Effector CD8-positive, alpha-beta T cell (primary cell): Measurements from ENCODE around the gene NCK2.

ENCODE experiments used
- DNase-seq: peaks from one replicate; lab custom pipeline; 2025; lab: John Stamatoyannopoulos, UW

The NCK2 gene

DNA sequence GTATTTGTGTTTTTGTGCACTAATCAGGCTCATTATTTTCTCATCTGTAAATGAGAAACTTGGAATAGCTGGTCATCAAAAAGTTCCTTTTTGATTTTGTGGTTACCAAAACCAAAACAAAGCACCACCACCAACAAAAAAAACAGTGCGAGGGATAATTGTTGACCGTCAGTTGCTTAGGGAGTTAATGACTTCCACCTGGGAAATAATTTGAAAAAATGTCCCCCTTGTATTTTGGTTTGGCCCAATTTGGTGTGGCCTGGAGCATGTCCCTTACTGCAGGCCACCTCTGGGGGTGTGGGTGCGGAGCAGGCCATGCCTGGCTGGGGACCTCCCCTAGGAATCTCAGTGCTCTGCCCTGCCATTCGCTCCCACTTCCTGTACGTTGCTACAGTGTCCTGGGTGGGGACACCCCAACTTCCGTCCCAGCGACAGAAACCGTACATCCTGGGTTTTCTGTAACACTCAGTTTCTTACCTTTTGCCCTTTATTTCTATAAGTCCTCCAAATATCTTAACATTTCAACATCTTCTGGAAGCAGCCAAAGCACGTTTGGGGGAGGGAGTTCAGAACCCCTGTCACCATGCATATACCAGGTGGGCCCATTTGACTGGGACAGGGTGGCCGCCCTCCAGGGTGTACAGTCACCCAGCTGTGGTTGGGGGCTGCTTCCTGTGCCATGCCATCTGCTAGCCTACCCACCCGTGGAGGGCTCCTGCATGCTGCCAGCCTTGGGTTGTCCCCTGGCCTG, 31.3 kb downstream of the NCK2 start:
- DNase-seq = no peak

DNA sequence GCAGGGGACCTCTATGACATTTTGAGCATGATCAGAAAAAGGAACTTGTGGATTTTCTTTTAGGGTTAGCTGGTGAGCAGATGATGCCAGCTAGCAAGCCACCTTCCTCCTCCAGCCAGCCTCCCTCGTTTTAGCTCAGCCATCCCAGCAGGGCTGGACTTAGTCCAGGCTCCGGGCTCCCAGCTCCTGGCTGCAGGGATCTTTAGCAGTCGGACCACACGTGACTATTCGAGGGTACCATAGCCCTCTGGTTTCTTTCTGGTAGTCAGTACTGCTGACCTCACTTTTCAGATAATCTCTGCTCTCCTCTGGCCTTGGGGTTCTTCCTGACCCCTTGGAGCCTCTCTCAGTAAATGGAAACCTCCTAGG, 31.8 kb downstream of the NCK2 start:
- no peak for DNase-seq

DNA sequence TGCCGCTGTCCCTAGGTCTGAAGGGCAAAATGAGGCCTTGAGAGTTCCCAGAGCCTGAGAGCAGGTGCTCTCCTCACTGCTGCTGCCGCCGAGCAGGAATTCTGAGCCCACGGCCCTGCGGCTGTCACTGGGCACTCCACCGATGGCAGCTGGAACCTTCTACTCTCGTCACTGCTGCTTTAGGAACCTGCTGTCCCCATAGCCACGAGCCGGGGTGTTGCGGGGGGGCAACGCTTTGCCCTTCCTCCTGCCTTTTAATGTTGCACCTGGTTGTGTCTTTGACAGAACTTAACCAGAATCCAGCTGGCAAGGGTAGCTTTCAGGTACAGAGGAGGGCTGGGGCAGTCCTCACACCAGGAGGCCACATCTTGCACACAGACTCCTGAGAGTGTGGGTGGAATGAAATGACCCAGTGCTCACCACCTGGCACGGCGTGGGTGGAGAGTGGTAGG, 32.3 kb downstream of the NCK2 start:
- no peak for DNase-seq

DNA sequence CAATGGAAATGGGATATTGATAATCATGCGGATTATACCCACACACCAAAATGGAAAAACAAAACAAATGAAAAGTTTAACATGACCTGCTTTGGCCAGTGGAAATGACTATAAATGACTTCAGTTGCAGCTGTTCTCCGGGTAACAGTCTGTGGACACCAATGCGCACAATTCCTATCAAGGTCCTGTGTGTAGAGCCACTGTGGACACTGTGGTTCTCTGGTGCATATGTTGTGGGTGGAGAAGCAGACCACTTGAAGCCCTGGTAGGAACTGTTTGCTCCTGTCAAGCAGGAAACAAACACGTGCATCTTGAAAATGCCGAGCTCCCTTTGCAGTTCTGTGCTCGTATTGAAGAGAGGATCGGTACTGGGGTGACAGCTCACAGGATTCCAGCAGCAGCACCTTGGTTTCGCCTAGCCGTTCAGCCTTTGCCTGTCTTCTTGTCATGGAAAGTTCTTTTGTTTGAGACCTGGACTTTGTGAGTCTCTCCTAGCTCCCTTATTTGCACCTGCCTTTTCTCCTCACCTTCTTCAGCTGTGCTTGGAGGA, 32.9 kb downstream of the NCK2 start:
- DNase-seq = no peak

DNA sequence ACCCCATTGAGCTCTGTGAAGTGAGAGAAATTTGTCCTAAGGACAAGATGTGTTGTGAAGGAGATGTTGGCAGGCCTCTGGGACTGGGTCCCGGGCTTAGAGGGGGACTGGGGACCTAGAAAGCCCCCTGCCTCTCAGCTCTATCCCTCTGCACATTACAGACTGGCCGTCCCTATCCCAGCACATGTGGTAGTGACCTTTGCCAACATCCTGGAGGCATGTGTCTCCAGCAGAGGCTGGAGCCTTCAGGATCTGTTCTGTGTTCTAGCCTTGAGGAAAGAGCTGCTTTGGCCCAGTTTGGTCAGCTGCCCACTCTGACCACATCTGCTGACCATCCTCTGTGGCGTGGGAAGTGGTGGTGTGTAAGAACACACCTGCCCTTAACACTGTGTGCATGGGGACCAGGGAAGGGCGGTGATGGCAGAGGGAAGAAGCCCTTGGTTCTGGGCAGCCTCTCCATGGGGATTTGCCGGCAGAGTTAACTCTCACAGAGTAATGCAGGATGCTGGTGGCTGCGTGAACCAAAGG, 33.4 kb downstream of the NCK2 start:
- DNase-seq = no peak

DNA sequence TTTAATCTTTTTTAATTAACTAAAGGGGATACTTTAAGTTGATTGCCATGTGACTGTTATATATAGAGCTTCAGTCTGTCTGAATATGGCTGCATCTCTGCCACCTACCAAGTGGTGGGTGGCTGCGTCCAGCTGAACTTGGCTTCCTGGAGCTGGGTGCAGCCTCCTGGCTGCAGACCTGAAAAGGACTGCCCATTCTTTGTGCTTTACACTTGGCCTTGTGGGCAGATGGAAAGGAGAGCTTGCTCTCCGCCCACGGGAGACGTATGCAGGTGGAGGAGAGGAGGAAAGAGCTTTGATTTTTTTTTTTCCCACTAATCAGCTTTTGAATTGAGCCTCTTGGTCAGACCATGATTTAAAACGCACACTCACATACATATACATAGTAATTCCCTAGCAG, 34.7 kb downstream of the NCK2 start:
- DNase-seq = no peak

DNA sequence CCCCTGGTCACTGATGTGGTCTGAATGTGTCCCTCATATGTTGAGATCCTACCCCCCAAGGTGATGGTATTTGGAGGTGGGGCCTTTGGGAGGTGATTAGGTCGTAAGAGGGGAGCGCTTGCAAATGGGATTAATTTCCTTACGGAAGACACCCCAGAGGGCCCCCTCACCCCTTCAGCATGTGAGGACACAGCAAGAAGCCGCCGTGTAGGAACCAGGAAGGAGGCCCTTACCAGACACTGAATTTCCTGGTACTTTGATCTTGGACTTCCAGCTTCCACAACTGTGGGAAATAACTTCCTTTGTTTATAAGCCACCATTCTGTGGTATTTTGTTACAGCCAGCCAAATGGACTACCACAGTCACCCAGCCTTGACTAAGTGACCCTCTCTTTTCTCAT, 35.9 kb downstream of the NCK2 start:
- no peak for DNase-seq

DNA sequence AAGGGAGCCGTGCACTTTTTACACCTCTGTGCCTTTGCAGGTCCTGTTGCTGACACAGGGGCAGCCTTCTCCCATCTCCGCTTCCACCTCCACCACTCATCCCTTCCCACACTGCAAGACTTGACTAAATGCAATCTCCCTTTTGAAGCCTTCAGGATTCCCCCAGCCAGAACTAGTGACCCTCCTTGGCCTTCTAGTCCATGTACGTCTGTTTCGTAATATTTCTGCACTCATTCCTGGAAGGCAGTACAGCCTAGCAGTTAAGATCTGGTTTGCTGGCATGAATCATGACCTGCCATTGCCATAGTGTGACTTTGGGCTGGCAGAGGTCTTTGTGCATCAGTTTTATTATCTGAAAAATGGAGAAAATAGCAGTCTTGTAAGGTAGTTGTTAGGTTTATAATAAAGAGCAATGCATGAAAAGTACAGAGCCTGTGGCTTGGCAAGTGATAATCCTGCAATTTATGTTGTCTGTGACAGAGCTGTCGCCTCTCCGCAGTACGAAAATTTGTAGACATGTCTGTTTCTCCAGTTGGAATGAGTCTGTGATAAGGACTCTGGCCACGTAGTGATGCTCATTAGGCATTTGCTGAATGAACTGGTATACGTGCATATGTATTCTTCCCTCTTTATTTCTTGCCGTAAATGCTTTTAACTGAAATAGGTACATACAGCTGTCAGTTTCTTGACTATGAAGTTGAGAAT, 36.7 kb downstream of the NCK2 start:
- DNase-seq = no peak

DNA sequence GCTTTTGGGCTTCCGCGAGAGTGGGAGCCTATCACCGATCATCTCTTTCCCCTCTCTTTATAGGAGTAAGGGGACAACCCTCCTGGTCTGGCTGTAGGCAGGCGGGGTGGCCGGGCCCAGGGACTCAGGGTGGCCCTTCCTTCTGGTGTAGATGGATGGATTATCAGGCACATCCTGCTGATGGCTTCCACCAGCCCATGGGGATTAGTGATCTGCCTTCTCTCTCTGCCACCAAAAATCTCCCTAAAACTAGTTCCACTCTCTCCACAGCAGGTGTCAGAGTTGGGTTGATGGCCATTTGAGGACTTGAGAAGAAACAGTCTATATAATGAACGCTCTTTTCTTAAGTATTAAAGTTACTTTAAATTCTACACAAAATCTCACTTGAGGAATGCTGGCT, 37.4 kb downstream of the NCK2 start:
- DNase-seq = no peak

DNA sequence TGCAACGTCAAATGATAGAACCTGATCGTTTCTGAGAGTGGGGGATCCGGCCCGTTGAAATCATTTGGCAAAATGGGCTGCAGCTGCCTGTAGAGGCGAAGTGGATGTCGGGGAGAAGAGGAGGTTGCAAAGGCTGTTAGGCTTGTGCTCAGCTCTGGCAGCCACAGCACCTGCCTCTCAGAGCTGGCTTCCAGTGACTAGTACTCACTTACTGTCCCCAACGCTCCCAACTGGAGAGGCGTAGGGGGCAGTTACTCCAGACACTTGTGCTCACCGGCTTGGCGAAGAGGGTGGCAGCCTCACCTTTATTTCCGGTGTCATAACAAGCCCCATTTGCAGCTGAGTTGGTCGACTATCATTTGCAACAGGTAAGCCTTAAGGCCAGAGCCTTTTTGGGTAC, 37.9 kb downstream of the NCK2 start:
- DNase-seq = no peak

DNA sequence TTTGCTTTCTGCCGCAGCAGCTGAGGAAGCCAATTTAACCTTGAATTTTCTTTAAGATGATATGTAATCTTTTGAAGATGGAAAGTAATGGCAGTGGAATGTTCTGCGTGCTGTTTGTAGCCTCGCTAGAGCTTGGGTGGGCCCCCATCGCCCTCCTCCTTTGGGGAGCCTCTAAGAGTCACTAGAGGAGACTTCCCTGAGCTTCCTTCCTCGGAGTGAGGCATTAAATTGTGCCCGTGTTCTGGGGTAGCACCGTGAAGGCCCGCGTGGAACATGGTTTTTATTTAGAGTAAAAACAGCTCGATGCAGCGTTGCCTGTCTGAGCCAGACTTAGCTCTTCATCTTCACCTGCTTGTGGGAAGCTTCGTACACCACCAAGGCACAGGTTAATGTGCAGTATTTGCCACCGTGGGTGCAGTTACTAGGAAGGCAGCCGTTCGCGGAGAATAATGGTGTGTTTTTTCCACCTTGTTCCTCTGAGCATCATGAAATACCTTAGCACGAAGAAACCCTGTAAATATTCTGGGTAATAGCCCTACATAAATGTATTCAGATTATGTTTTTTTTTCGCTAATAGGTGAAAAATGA, 38.5 kb downstream of the NCK2 start:
- no peak for DNase-seq

DNA sequence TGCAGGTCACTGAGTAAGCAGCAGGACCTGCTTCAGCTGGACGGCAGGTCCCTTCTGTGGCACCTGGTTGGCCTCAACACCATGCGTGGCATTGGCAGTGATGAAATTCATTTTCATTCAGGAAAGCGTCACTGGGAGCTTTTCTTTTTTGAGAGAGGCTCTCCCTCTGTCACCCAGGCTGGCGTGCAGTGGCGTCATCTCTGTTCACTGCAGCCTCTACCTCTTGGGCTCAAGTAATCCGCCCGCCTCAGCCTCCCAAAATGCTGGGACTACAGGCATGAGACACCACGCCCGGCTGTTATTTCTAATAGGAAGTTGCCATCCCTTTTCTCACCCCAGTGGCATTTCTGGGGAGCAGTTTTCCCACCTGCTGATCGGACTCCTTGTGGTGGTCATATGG, 39.3 kb downstream of the NCK2 start:
- DNase-seq = no peak

DNA sequence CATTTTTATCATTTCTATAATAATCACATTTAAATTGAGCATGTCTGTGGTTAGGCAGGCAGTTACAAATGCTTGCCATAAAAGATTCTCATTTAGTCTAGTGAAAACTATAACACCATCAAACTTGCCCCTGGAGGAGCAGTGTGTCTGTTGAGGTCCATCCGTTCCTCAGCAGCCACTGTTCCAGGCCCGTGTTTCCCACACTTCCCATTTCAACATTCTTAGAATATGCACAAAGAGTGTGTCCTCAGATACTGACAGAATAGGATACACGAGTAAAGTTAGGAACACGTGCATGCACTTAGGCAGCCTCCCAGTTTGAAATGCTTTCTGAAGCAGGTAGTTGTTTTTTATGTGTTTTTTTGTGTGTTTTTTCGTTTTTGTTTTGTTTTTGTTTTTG, 39.9 kb downstream of the NCK2 start:
- no peak for DNase-seq

DNA sequence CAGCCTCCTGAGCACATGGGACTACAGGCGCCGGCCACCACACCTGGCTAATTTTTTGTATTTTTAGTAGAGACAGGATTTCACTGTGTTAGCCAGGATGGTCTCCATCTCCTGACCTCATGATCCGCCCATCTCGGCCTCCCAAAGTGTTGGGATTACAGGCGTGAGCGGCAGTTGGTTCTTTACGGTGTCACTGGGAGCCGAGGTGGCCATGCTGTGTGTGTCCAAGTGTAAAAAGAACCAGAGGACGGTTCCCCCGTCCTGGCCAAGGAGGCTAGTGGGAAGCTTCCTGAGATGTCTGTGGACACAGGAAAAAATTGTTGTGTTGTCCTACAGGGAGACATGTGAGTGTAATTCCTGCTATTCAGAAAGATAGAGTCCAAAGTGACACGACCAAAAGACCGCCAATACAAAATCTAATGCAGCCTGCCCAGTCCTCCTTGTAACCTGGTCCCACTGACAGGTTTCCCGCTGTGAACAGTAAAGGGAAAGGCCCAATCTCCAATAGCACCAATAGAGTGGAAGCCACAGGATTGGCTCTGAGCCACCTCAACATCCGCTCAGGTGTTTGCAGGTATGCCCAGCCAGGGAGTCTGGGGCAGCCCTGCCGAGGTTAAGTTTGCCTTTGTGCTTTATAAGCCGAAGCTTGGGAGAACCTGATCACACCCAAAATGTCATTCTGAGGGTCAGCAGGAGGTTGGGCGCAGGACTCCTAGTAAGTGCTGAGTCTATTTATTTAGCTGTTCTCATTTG, 40.6 kb downstream of the NCK2 start:
- no peak for DNase-seq

DNA sequence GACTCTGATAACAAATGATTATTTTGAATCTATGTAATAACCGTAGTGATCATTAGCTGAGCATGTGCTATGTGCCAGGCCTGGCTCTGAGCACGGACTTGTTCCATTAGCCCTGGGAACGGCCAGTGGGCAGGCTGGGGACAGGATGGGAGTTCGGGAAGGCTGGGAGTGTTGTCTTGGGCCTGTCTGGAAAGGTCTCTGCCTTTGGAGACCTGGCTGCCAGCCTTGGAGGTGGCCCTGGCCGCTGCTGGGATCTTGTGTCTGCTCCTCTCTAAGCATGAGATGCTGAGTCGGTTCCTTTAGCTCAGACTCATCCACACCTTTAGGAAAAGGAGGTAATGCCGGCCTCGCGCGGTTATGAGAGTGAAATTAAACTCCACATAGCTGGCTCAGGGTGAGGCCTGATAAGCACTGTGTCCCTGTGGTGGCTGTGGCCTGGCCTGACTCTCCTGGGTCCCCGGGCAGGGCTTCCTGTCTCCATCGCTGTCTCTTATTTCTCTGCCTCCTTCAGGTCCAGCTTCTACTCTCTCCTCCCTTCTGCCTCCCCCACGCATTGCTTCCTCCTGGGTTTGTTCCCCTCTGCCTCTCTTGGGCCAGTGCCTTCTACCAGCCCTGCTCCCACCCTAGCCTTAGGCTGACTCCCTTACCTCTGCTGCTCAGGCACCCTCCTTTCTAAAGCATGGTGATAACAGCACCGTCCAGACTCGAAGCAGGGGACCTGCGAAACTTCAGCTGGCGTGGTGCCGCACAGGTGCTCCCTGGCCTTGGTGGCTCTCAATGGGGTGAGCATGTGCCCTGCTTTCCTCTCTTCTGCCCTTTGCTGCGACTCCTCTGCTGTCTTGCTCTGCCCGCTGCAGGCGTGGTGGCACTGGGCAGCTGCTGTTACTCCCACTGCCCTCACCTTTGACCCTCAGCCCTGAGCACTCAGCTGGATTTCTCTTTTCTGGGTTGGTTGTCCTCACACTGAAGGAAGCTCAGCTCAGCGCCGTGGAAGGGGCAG, 41.8 kb downstream of the NCK2 start:
- no peak for DNase-seq

DNA sequence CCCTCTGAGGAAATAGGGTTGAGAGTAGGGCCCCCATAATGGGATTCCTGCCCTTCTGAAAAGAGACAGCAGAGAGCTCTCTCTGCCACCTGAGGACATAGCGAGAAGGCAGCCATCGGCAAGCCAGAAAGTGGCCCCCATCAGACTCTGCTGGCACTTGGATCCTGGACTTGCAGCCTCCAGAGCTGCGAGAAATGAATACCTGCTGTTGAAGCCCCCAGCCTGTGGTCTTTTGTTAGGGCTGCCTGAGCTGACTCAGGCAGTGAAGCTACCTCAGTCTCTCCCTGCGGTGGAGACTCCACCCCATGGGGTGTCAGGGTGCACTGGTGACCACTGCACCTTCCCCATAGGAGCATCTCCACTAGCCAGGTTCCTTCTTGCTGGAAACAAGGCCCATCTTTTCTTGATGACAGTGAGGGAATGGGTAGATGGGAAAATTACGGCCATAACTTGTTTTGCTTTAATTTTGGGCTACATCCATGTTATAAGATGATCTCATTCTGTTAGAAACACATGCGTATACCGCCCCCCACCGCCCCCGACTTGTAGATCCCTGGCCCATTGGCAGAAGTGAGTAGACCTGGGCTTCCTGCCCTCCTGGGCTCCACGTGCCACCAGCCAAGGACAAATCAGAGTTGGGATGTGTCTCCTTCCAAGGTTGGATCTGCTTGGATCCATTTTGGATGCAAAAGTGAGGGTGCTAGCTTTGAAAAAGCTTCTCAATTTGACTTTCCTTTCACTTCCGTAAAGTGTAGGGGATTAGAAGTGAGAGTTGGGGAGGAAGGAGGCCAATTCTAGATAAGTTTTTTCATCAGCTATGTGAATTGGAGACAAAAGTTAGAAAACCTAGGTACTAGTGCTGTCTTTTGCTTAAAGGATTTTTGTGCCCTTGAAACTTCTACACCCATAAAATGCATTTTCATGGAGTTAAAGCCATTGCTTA, 42.9 kb downstream of the NCK2 start:
- no peak for DNase-seq

DNA sequence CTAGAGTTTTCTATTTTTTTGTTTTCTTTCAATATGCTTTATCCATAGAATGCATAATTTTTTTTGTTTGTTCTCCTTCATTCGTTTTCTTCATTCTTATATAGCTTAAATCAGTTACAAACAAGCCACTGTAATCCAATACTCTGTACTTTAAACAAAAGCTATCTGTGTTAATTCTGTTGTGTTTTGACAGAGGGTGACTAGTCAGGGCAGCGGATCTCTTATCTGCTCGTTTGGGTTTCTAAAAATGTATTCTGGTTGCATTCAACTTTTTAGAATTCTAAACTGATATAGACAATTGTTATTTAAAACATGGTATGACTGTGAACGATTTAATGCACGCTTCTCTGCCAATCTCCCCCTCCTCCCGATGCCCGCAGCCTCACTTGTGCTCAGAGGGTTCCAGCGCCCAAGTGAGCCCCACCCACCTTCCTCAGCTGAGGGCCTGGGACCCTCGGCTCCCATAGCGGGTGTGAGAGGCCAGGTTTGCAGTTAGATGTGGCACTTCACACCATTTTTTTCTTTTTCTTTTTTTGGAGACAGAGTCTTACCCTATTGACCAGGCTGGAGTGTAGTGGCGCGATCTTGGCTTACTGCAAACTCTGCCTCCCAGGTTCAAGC, 44.1 kb downstream of the NCK2 start:
- no peak for DNase-seq

DNA sequence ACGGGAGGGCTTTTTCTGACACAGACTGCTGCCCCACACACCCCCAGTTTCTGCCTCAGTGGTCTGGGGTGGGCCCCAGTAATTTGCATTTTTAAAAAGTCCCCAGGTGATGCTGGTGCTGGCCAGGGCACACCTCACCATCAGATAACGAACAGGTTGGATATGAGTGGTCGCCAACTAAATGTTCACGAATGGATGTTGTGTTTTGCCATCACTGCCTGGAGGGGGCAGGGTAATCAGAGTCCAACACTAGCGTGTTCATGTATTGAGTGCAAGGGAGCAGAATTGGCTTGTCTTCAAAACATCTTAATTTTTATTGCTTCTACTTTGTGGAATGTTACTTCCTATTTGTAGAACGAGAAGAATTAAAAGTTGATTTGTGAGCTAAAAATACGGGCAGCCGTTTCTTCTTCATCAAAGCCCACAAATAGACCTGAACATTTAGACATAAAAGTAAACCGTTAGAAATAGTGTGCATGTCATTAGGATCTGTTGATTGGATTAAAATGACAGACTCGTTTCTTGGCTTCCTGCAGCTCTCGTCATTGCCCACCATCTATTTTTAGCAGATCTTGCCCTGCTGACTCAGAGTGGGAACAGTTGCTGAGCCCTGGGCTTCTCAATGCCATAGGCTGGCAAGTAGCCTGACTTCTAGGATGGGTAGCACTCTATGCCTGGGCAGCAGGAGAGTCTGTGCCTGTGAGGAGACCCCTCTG, 45.2 kb downstream of the NCK2 start:
- peak; percentile 26 for DNase-seq
